B cell (primary cell): ENCODE measurements around the gene UGGT1. TPM values are rescaled to one million over a fixed set of nuclear protein-coding genes. Genes with fewer than 3 reads are reported as not detected.

Source experiments
- ATAC-seq: fragments of 200-7000 bp; cut with Tn5 transposase; one replicate; pipeline ENCODE4 v1.10.0; 2021; ENCODE audit warnings: low read depth, mild to moderate bottlenecking, moderate number of reproducible peaks, moderate library complexity
- CTCF ChIA-PET: fragments of 350-600 bp; sonication (Branson Sonifier 250); formaldehyde crosslinking; loops from one replicate; lab custom pipeline; 2021; ENCODE audit warnings: antibody characterized with exemption, inconsistent platforms; lab: Charles Lee
- POLR2A ChIA-PET: fragments of 350-600 bp; sonication (Branson Sonifier 250); formaldehyde crosslinking; loops from one replicate; lab custom pipeline; 2021; ENCODE audit warnings: antibody characterized with exemption; lab: Charles Lee
- DNase-seq: peaks from one replicate; pipeline ENCODE4 v3.0.0; 2013
- H2AFZ ChIP-seq: 2 replicates; pipeline ENCODE4 v1.6.1; 2012; ENCODE audit warnings: mild to moderate bottlenecking, low read depth, low read length; ENCODE audit not compliant: insufficient read depth, poor library complexity, severe bottlenecking
- H3K27ac ChIP-seq, 2 donors: 1 replicate in 1 of 2; 2 replicates in 1 of 2; pipeline ENCODE4 v1.5.1; 2012 to 2013; ENCODE audit warnings: low read length in 2 of 2, mild to moderate bottlenecking in 2 of 2, moderate library complexity in 1 of 2
- H3K27me3 ChIP-seq, 4 experiments: fragments of 200-600 bp in 1 of 4; sonication (generic) in 1 of 4; replicated peaks in 1 of 4; 1 replicate in 2 of 4; 2 replicates in 2 of 4; pipeline versions ENCODE4 v1.6.1 to v1.7.0; 2013 to 2016; ENCODE audit warnings: low read length in 3 of 4, mild to moderate bottlenecking in 2 of 4, mixed read lengths in 1 of 4, moderate library complexity in 1 of 4; ENCODE audit not compliant: insufficient read depth in 4 of 4, control insufficient read depth in 3 of 4; ENCODE audit errors: control extremely low read depth in 1 of 4
- H3K36me3 ChIP-seq, 2 experiments: replicated peaks in 1 of 2; 1 replicate in 1 of 2; 2 replicates in 1 of 2; pipeline versions ENCODE4 v1.6.1 to v1.7.1; 2013; ENCODE audit warnings: low read length in 1 of 2; ENCODE audit not compliant: insufficient read depth in 2 of 2, control insufficient read depth in 1 of 2; ENCODE audit errors: control extremely low read depth in 1 of 2, extremely low read depth in 1 of 2
- H3K4me1 ChIP-seq, 2 donors: fragments of 200-600 bp in 1 of 2; sonication (generic) in 1 of 2; 1 replicate in 1 of 2; 2 replicates in 1 of 2; pipeline versions ENCODE4 v1.5.1 to v1.6.1; 2013 to 2017; ENCODE audit warnings: low read length in 2 of 2; ENCODE audit not compliant: control insufficient read depth in 2 of 2, insufficient read depth in 2 of 2
- H3K4me2 ChIP-seq: replicated peaks from 2 replicates; pipeline ENCODE3; 2012; ENCODE audit warnings: mild to moderate bottlenecking, low read depth, low read length; ENCODE audit not compliant: poor library complexity, severe bottlenecking
- H3K4me3 ChIP-seq, 5 experiments: fragments of 200-600 bp in 1 of 5; sonication (generic) in 1 of 5; 1 replicate in 3 of 5; 2 replicates in 2 of 5; pipeline versions ENCODE4 v1.5.1 to v1.7.0; 2011 to 2016; ENCODE audit warnings: low read length in 4 of 5, mild to moderate bottlenecking in 4 of 5, low read depth in 2 of 5, control low read depth in 1 of 5, moderate library complexity in 1 of 5; ENCODE audit not compliant: insufficient read depth in 1 of 5; ENCODE audit errors: control extremely low read depth in 1 of 5, extremely low read depth in 1 of 5
- H3K79me2 ChIP-seq: fragments of 200-600 bp; sonication (generic); one replicate; pipeline ENCODE4 v1.6.0; 2016; ENCODE audit warnings: low read length; ENCODE audit not compliant: control insufficient read depth, insufficient read depth
- H3K9ac ChIP-seq: fragments of 200-600 bp; sonication (generic); 2 replicates; pipeline ENCODE4 v1.6.1; 2017; ENCODE audit warnings: mild to moderate bottlenecking, low read length, moderate library complexity
- H3K9me3 ChIP-seq, 3 donors: one replicate each; pipeline versions ENCODE4 v1.6.1 to v1.7.1; 2013; ENCODE audit warnings: low read length in 2 of 3; ENCODE audit not compliant: control insufficient read depth in 2 of 3, insufficient read depth in 1 of 3; ENCODE audit errors: control extremely low read depth in 1 of 3
- H4K20me1 ChIP-seq: 2 replicates; pipeline ENCODE4 v1.6.0; 2012; ENCODE audit warnings: mild to moderate bottlenecking, low read length; ENCODE audit not compliant: insufficient read depth, control insufficient read depth, poor library complexity, severe bottlenecking
- H3K27ac Mint-ChIP-seq: one replicate; pipeline ENCODE4 v1.8.0; 2021; ENCODE audit warnings: mixed read lengths
- H3K27me3 Mint-ChIP-seq: one replicate; pipeline ENCODE4 v1.8.0; 2021; ENCODE audit warnings: mixed read lengths
- H3K4me1 Mint-ChIP-seq: one replicate; pipeline ENCODE4 v1.8.0; 2021; ENCODE audit warnings: mixed read lengths
- H3K4me3 Mint-ChIP-seq: one replicate; pipeline ENCODE4 v1.8.0; 2021; ENCODE audit warnings: mixed read lengths
- H3K9me3 Mint-ChIP-seq: one replicate; pipeline ENCODE4 v1.8.0; 2022; ENCODE audit warnings: mixed read lengths; ENCODE audit not compliant: insufficient read depth
- EZH2 ChIP-seq: IDR thresholded peaks from 2 replicates; pipeline ENCODE4 v1.6.1; 2012; ENCODE audit warnings: borderline replicate concordance, low read depth, mild to moderate bottlenecking, moderate library complexity, low read length; ENCODE audit not compliant: insufficient read depth, poor library complexity, severe bottlenecking
- WGBS: methylation state at CpG from one replicate; pipeline ENCODE4 v1.1.5; 2013; ENCODE audit warnings: missing lambda C conversion rate; ENCODE audit not compliant: insufficient coverage; 5-methylcytosine and 5-hydroxymethylcytosine counted together
- intact Hi-C: fragments of 100-400 bp; cut with micrococcal nuclease; formaldehyde crosslinking; loops from one replicate; pipeline ENCODE4 v1.10.0; 2022
- polyA plus RNA-seq: library from polyadenylated mRNA; depleted of rRNA; stranded (reverse); fragments of >200 nt; gene quantifications from 2 replicates; pipeline ENCODE4 v1.2.3, GENCODE V29; 2012
- total RNA-seq, 2 donors: library from RNA; stranded (reverse); fragments of 120-200 nt in 1 of 2; gene quantifications; 1 replicate in 1 of 2; 2 replicates in 1 of 2; pipeline versions ENCODE4 v1.2.3 to v1.2.4, GENCODE V29; 2013 to 2022
- TF ChIP-seq, protein P1 (sequence below): fragments of 200-600 bp; IDR thresholded peaks from one replicate; pipeline ENCODE4 v1.8.0; 2022; ENCODE audit warnings: antibody characterized with exemption, mild to moderate bottlenecking

UGGT1 gene
- total and polyA plus RNA-seq, 2 donors (not counting 1 experiment from before 2014, with no cell fraction given), result 8.5 to 44.1 TPM

DNA sequence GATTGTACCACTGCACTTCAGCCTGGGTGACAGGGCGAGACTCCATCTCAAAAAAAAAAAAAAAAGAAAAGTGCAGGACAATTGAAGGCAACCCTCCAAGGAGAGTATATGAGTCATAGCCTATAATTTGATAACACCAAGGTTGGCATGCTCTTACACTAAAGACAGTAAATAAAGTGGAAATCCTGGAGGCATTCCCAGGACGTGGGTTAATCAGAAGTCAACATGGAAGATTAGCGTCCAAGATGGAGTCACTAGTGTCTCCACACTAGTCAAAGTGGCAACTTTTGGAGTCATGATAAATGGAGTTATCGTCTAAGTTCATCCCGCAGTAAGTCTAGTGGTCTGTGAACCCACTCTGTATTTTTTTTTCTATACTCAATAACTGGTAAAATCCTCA is 21.2 kb upstream of the UGGT1 start:
- no peak overlapping the region for H3K27ac ChIP-seq
- intact Hi-C loops, result no loop called here
- POLR2A ChIA-PET, result no interaction called here
- no peak overlapping the region for H3K4me2 ChIP-seq
- Mint-ChIP-seq H3K4me1 (no peaks in the 10 kb centered on the region), H3K4me3 (no peak overlapping the region), H3K27me3 (no peaks in the 10 kb centered on the region), H3K9me3 (no peaks in the 10 kb centered on the region), H3K27ac (no peak overlapping the region)
- H3K9ac ChIP-seq, result no peak overlapping the region
- no peak for ATAC-seq
- no peaks in the 10 kb centered on the region for H3K9me3 ChIP-seq
- H4K20me1 ChIP-seq, result no peaks in the 10 kb centered on the region
- H3K4me1 ChIP-seq, result no peaks in the 10 kb centered on the region
- WGBS, result 94% methylated on average over 2 of the region's 5 CpGs
- CTCF ChIA-PET, result no interaction called here
- H3K4me3 ChIP-seq, result no peak overlapping the region
- no peak for DNase-seq
- H3K36me3 ChIP-seq, result no peaks in the 10 kb centered on the region
- H3K27me3 ChIP-seq, result no peaks in the 10 kb centered on the region
- H2AFZ ChIP-seq, result no peak overlapping the region
- H3K79me2 ChIP-seq, result no peaks in the 10 kb centered on the region
- TF ChIP-seq, protein P1, sequence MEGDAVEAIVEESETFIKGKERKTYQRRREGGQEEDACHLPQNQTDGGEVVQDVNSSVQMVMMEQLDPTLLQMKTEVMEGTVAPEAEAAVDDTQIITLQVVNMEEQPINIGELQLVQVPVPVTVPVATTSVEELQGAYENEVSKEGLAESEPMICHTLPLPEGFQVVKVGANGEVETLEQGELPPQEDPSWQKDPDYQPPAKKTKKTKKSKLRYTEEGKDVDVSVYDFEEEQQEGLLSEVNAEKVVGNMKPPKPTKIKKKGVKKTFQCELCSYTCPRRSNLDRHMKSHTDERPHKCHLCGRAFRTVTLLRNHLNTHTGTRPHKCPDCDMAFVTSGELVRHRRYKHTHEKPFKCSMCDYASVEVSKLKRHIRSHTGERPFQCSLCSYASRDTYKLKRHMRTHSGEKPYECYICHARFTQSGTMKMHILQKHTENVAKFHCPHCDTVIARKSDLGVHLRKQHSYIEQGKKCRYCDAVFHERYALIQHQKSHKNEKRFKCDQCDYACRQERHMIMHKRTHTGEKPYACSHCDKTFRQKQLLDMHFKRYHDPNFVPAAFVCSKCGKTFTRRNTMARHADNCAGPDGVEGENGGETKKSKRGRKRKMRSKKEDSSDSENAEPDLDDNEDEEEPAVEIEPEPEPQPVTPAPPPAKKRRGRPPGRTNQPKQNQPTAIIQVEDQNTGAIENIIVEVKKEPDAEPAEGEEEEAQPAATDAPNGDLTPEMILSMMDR, result no peak
- TF ChIP-seq EZH2, result no peak

DNA sequence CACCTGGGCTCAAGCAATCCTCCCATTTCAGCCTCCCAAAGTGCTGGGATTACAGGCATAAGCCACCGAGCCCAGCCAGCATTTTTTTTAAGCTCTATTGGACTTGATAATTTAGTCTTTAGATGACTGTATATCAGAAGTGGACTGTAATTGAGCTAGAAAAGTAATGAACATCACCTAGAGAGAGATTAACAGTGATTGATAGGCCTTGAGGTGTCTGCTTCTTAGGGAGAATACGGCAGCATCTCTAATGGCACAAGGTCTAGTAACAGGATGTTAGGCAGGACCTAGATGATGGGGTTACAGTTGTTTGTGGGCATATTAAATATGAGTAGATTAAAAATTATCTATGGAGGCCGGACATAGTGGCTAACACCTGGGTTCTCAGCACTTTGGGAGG is 17.7 kb upstream of the UGGT1 start:
- ATAC-seq (no peak), DNase-seq (no peak)
- no peaks in the 10 kb centered on the region for H3K9me3 Mint-ChIP-seq
- Histone ChIP-seq H3K9me3 (peaks cover 0 to 5% (median 0%) of the 10 kb centered on the region in 3 donors), H3K79me2 (no peaks in the 10 kb centered on the region), H3K4me1 (peaks cover 3 to 7% of the 10 kb centered on the region in 2 donors), H3K36me3 (no peaks in the 10 kb centered on the region), H3K9ac (no peak overlapping the region), H3K4me3 (no peak overlapping the region), H3K27me3 (no peaks in the 10 kb centered on the region), H3K4me2 (no peak overlapping the region), H4K20me1 (no peaks in the 10 kb centered on the region), H3K27ac (no peak overlapping the region), H2AFZ (no peak overlapping the region)
- H3K4me1 Mint-ChIP-seq, result peaks cover 10% of the 10 kb centered on the region
- intact Hi-C loops, result no loop called here
- no peak overlapping the region for H3K4me3 Mint-ChIP-seq
- CTCF ChIA-PET, result no interaction called here
- H3K27ac Mint-ChIP-seq, result no peak overlapping the region
- 85% methylated on average over 3 of the region's 3 CpGs for WGBS
- POLR2A ChIA-PET, result no interaction called here
- TF ChIP-seq EZH2, result no peak
- TF ChIP-seq, protein P1, result no peak
- H3K27me3 Mint-ChIP-seq, result no peaks in the 10 kb centered on the region
